Right atrium auricular region (tissue), 2 donors: ENCODE data around the gene PFDN1. TPM values are rescaled to one million over a fixed set of nuclear protein-coding genes. Genes with fewer than 3 reads are reported as not detected.
A peak's percentile ranks its signal among the peaks of the same experiment; 100 is the strongest.

Experiments
- DNase-seq: peaks from one replicate; pipeline ENCODE4 v3.0.0-alpha.2; 2019; ENCODE audit warnings: low spot score
- H3K27ac ChIP-seq, 2 donors: fragments of 200-600 bp; sonication (generic); 1 replicate in 1 of 2; 2 replicates in 1 of 2; pipeline ENCODE4 v1.5.1; 2016 to 2019
- H3K27me3 ChIP-seq, 2 donors: fragments of 200-600 bp; sonication (generic); one replicate each; pipeline versions ENCODE4 v1.5.1 to v1.6.0; 2017 to 2019
- H3K36me3 ChIP-seq: fragments of 200-600 bp; sonication (generic); one replicate; pipeline ENCODE4 v1.5.1; 2016
- H3K4me1 ChIP-seq, 2 donors: fragments of 200-600 bp; sonication (generic); one replicate each; pipeline versions ENCODE4 v1.5.1 to v1.6.0; 2017 to 2019
- H3K4me3 ChIP-seq, 2 donors: fragments of 200-600 bp; sonication (generic); 1 replicate in 1 of 2; 2 replicates in 1 of 2; pipeline ENCODE4 v1.5.1; 2017 to 2019; ENCODE audit warnings: mild to moderate bottlenecking in 1 of 2, moderate library complexity in 1 of 2
- H3K9me3 ChIP-seq, 2 donors: fragments of 200-600 bp; sonication (generic); one replicate each; pipeline ENCODE4 v1.5.1; 2019
- CTCF ChIP-seq, 2 donors: fragments of 200-600 bp; sonication (generic); IDR thresholded peaks; one replicate each; pipeline ENCODE4 v1.5.1; 2019; ENCODE audit warnings: antibody characterized with exemption in 2 of 2
- total RNA-seq, 2 donors: library from RNA; depleted of rRNA; stranded (reverse); fragments of >200 nt; gene quantifications; one replicate each; pipeline ENCODE4 v1.1.0, GENCODE V29; 2016

Gene PFDN1
- total RNA-seq, 2 donors from 2014 or later, result 80.4 to 123 TPM

GRCh38 chr5:140224658-140225057 is 78.2 kb downstream of the PFDN1 start:
- no peaks in the 10 kb centered on the region for H3K9me3 ChIP-seq
- no peak for DNase-seq
- TF ChIP-seq CTCF (IDR thresholded peaks at IDR 0.05), result no peak
- H3K4me1 ChIP-seq, result peaks cover 0 to 80% of the 10 kb centered on the region in 2 donors
- no peaks in the 10 kb centered on the region for H3K36me3 ChIP-seq
- H3K27ac ChIP-seq, result peak overlapping the region in 1 of 2 donors; percentile 88
- H3K27me3 ChIP-seq, result no peaks in the 10 kb centered on the region
- H3K4me3 ChIP-seq, result no peak overlapping the region

GRCh38 chr5:140223567-140223966 is 79.3 kb downstream of the PFDN1 start:
- no peak for TF ChIP-seq CTCF (IDR thresholded peaks at IDR 0.05)
- H3K27ac ChIP-seq, result peak overlapping the region; percentile 83 to 88

DNA sequence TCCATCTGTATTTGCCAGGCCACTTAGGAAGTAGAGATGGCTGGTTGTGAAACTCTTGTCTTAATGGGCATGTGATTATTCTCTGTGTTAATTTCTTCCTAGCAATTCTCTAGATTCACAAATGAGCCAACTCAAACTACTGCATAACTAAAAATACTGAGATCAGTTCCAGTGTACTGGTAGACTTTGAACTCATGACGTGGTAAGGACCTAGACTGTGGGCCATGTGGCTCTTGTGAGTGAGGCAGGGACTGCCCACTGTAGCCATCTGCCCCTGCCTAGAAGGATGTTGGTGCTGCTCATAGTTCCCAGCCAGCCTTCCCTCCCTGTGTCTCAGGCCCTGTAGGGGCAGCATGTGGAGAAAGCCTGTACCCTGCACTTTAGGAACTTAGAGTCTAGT is 80.5 kb downstream of the PFDN1 start:
- TF ChIP-seq CTCF (IDR thresholded peaks at IDR 0.05), result no peak
- Histone ChIP-seq H3K27ac (peak overlapping the region; percentile 83 to 88), H3K27me3 (no peaks in the 10 kb centered on the region), H3K4me1 (peaks cover 0 to 86% of the 10 kb centered on the region in 2 donors), H3K9me3 (no peaks in the 10 kb centered on the region), H3K36me3 (no peaks in the 10 kb centered on the region), H3K4me3 (no peak overlapping the region)
- DNase-seq, result no peak

More at GRCh38 chr5:140223567-140223966, 79.3 kb downstream of the PFDN1 start:
- no peaks in the 10 kb centered on the region for H3K9me3 ChIP-seq
- H3K36me3 ChIP-seq, result no peaks in the 10 kb centered on the region
- no peak overlapping the region for H3K4me3 ChIP-seq
- peaks cover 0 to 86% of the 10 kb centered on the region in 2 donors for H3K4me1 ChIP-seq
- H3K27me3 ChIP-seq, result no peaks in the 10 kb centered on the region
- DNase-seq, result no peak

- no peaks in the 10 kb centered on the region for H3K36me3 ChIP-seq
- no peak for TF ChIP-seq CTCF (IDR thresholded peaks at IDR 0.05)
- no peak for DNase-seq
- peaks cover 0 to 86% of the 10 kb centered on the region in 2 donors for H3K4me1 ChIP-seq
- H3K4me3 ChIP-seq, result no peak overlapping the region
- peak overlapping the region; percentile 83 to 88 for H3K27ac ChIP-seq
- H3K27me3 ChIP-seq, result no peaks in the 10 kb centered on the region
- H3K9me3 ChIP-seq, result no peaks in the 10 kb centered on the region
Observed at GRCh38 chr5:140221697-140222223, 81.1 kb downstream of the PFDN1 start.

DNA sequence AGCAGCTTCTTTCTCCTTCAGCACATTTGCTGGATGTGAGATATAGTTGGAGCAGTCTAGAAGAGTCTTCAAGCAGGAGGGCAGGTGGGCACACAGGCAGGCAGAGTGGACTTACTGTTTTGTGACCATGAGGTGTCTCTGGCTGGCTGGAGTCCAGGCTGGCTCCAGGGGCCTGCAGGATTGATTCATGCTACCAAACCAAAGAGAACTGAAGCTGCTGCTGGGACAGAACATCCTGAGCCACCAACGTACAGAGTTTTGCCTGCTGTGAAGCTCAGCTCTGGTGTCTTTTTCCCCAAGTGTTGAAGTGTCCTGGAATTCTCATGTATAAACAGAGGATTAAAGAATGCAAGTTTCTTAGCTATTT is 82.2 kb downstream of the PFDN1 start:
- Histone ChIP-seq H3K9me3 (no peaks in the 10 kb centered on the region), H3K4me1 (peaks cover 0 to 91% of the 10 kb centered on the region in 2 donors), H3K4me3 (no peak overlapping the region), H3K27me3 (no peaks in the 10 kb centered on the region), H3K27ac (peak overlapping the region; percentile 83 to 88), H3K36me3 (no peaks in the 10 kb centered on the region)
- no peak for TF ChIP-seq CTCF (IDR thresholded peaks at IDR 0.05)
- DNase-seq, result no peak
